A673 (cell line): ENCODE measurements around the gene TTLL12.

Experiments used
- CTCF ChIP-seq: fragments of 300-800, 200-600 bp; sonication (generic); conservative IDR thresholded peaks from 2 replicates; pipeline ENCODE4 v1.5.1; 2017; ENCODE audit warnings: low read depth, mild to moderate bottlenecking, antibody characterized with exemption, low read length, moderate library complexity, mixed read lengths
- EZH2 ChIP-seq: fragments of 200-600 bp; sonication (generic); IDR thresholded peaks from 2 replicates; pipeline ENCODE4 v1.6.1; 2017; ENCODE audit warnings: borderline replicate concordance, low read depth, mild to moderate bottlenecking, mixed read lengths, antibody characterized with exemption, low read length; ENCODE audit not compliant: poor library complexity, severe bottlenecking

DNA sequence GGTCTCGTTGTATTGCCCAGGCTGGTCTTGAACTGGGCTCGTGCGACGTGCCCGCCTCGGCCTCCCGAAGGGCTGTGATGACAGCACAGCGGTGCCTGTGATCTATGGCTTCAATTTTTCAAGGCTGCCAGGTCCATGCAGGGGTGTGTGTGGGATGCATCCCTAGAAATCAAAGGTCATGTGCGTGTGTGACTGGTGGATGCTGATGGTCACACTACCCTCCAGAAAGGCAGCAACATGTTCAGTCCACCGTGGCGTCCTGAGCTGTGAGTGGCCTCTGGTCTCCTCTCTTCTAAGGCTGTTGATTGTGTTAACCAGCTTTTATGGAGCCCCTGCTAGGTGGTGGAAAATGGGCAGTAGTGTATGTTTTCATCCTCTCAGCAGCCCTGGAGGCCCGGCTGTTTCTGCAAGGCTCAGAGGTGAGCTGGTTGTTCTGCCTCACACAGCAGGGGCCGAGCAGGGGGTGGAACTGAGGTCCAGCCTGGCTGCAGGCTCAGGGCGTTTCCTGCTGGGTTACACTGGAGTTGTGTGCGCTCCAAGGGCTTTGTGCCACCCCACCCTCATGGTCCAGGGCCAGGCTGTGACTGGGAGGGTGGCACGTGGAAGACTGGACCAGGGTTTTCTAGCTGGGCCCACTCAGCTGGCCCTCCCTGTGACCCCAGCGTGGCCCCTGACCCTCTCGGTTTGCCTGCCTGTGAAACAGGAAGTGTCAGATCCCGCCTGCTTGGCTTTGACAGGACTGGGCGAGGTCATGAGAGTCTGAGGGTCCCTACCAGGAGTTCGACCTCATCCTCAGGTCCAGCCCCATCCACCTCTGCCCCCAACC is 68.7 kb downstream of the TTLL12 start:
- TF ChIP-seq CTCF (no peak), EZH2 (no peak)
